ENCODE data around the gene MPZL1. TPM values are rescaled to one million over a fixed set of nuclear protein-coding genes. Genes with fewer than 3 reads are reported as not detected.

Gene MPZL1
- total and polyA plus RNA-seq, 3 donors from 2014 or later: 148 to 160 (median 154) TPM

- no peaks in the 10 kb centered on the region for H3K4me1 ChIP-seq
- H3K27me3 ChIP-seq: no peaks in the 10 kb centered on the region
- TF ChIP-seq POLR2A (IDR thresholded peaks at IDR 0.05): no peak
- no peaks in the 10 kb centered on the region for H3K36me3 ChIP-seq (ENCODE audit: low read depth, missing control alignments)
- intact Hi-C loops (cut with DNase I; ENCODE audit: low total_unique reads): no loop called here
- H3K9me3 ChIP-seq: no peaks in the 10 kb centered on the region
- WGBS, 2 donors: 94 to 97% methylated on average over 7 of the region's 7 CpGs
- no peak overlapping the region for H3K27ac ChIP-seq
- DNase-seq: no peak
- no peak overlapping the region for H3K4me3 ChIP-seq
Observed at GRCh38 chr1:167695756-167696561, 25.8 kb upstream of the MPZL1 start.

GRCh38 chr1:167697667-167698141 is 24.1 kb upstream of the MPZL1 start:
- H3K4me3 ChIP-seq: no peak overlapping the region
- intact Hi-C loops (cut with DNase I; ENCODE audit: low total_unique reads): no loop called here
- H3K9me3 ChIP-seq: no peaks in the 10 kb centered on the region
- no peaks in the 10 kb centered on the region for H3K4me1 ChIP-seq
- WGBS, 2 donors: 67 to 83% methylated on average over 7 to 14 of the region's 14 CpGs
- no peaks in the 10 kb centered on the region for H3K27me3 ChIP-seq
- no peaks in the 10 kb centered on the region for H3K36me3 ChIP-seq (ENCODE audit: low read depth, missing control alignments)
- peak; percentile 38 for DNase-seq
- H3K27ac ChIP-seq: no peak overlapping the region
- TF ChIP-seq, protein P1, sequence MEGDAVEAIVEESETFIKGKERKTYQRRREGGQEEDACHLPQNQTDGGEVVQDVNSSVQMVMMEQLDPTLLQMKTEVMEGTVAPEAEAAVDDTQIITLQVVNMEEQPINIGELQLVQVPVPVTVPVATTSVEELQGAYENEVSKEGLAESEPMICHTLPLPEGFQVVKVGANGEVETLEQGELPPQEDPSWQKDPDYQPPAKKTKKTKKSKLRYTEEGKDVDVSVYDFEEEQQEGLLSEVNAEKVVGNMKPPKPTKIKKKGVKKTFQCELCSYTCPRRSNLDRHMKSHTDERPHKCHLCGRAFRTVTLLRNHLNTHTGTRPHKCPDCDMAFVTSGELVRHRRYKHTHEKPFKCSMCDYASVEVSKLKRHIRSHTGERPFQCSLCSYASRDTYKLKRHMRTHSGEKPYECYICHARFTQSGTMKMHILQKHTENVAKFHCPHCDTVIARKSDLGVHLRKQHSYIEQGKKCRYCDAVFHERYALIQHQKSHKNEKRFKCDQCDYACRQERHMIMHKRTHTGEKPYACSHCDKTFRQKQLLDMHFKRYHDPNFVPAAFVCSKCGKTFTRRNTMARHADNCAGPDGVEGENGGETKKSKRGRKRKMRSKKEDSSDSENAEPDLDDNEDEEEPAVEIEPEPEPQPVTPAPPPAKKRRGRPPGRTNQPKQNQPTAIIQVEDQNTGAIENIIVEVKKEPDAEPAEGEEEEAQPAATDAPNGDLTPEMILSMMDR (IDR thresholded peaks at IDR 0.05): no peak
- TF ChIP-seq POLR2A (IDR thresholded peaks at IDR 0.05): no peak

GRCh38 chr1:167698313-167698712 is 23.5 kb upstream of the MPZL1 start:
- Histone ChIP-seq H3K9me3 (no peaks in the 10 kb centered on the region), H3K4me3 (no peak overlapping the region), H3K27me3 (no peaks in the 10 kb centered on the region), H3K27ac (no peak overlapping the region), H3K4me1 (no peaks in the 10 kb centered on the region), H3K36me3 (ENCODE audit: low read depth, missing control alignments) (no peaks in the 10 kb centered on the region)
- intact Hi-C loops (cut with DNase I; ENCODE audit: low total_unique reads): no loop called here
- WGBS, 2 donors: 81 to 82% methylated on average over 4 of the region's 4 CpGs
- no peak for DNase-seq
- TF ChIP-seq, protein P1 (IDR thresholded peaks at IDR 0.05): no peak
- no peak for TF ChIP-seq POLR2A (IDR thresholded peaks at IDR 0.05)

GRCh38 chr1:167701510-167701909 is 20.3 kb upstream of the MPZL1 start:
- Histone ChIP-seq H3K36me3 (ENCODE audit: low read depth, missing control alignments) (no peaks in the 10 kb centered on the region), H3K9me3 (no peaks in the 10 kb centered on the region), H3K27me3 (no peaks in the 10 kb centered on the region), H3K27ac (no peak overlapping the region), H3K4me1 (no peaks in the 10 kb centered on the region), H3K4me3 (no peak overlapping the region)
- TF ChIP-seq, protein P1 (IDR thresholded peaks at IDR 0.05): no peak
- no peak for TF ChIP-seq POLR2A (IDR thresholded peaks at IDR 0.05)
- 33% methylated on average over 1 of the region's 1 CpG for WGBS, 2 donors
- intact Hi-C loops (cut with DNase I; ENCODE audit: low total_unique reads): no loop called here
- DNase-seq: no peak

DNA sequence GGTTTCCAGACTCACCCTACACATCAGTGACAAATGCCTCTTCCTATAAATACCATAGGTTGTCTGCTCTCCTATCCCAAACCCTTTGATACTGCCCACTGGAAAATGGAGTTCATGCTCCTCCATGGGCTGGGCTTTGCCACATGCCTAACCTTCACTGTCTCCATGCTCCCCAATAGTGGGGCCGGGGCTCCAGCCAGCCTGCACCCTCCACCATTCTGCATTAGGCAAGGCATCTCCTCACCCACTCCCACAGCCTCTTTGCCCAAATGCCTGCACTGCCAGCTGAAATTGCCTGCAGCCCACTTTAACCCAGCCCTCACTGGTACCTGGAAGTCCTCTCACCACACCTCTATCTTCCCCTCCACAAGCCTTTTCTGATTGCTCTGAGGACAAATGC is 18.2 kb upstream of the MPZL1 start:
- TF ChIP-seq POLR2A (IDR thresholded peaks at IDR 0.05): no peak
- TF ChIP-seq, protein P1 (IDR thresholded peaks at IDR 0.05): no peak
- H3K9me3 ChIP-seq: no peaks in the 10 kb centered on the region
- H3K4me3 ChIP-seq: no peak overlapping the region
- no peaks in the 10 kb centered on the region for H3K27me3 ChIP-seq
- DNase-seq: no peak
- no peaks in the 10 kb centered on the region for H3K36me3 ChIP-seq (ENCODE audit: low read depth, missing control alignments)
- 86 to 95% methylated on average over 1 of the region's 1 CpG for WGBS, 2 donors
- H3K4me1 ChIP-seq: no peaks in the 10 kb centered on the region
- intact Hi-C loops (cut with DNase I; ENCODE audit: low total_unique reads): no loop called here
- H3K27ac ChIP-seq: no peak overlapping the region

All from testis (tissue), 3 donors.